Ishikawa (cell line): ENCODE results near the gene KCNN2.
A peak's percentile ranks its signal among the peaks of the same experiment; 100 is the strongest.

Source experiments
- CEBPB ChIP-seq: IDR thresholded peaks from 2 replicates; pipeline ENCODE4 v1.6.1; 2012
- CREB1 ChIP-seq: IDR thresholded peaks from 2 replicates; pipeline ENCODE4 v1.6.1; 2012; ENCODE audit warnings: low read depth
- EGR1 ChIP-seq: IDR thresholded peaks from 2 replicates; pipeline ENCODE4 v1.6.1; 2012
- EP300 ChIP-seq: IDR thresholded peaks from 2 replicates; pipeline ENCODE4 v1.6.1; 2012; ENCODE audit warnings: borderline replicate concordance
- FOXM1 ChIP-seq: IDR thresholded peaks from 2 replicates; pipeline ENCODE4 v1.6.1; 2012; ENCODE audit warnings: low read depth, borderline replicate concordance
- NFIC ChIP-seq: IDR thresholded peaks from 2 replicates; pipeline ENCODE4 v1.6.1; 2012
- RAD21 ChIP-seq: IDR thresholded peaks from 2 replicates; pipeline ENCODE4 v1.6.1; 2012; ENCODE audit warnings: low read depth
- TAF1 ChIP-seq: IDR thresholded peaks from 2 replicates; pipeline ENCODE4 v1.6.1; 2012; ENCODE audit warnings: low read depth, mild to moderate bottlenecking
- TCF12 ChIP-seq: IDR thresholded peaks from 2 replicates; pipeline ENCODE4 v1.6.1; 2012; ENCODE audit warnings: low read depth
- TEAD4 ChIP-seq: IDR thresholded peaks from 2 replicates; pipeline ENCODE4 v1.6.1; 2012
- YY1 ChIP-seq: IDR thresholded peaks from 2 replicates; pipeline ENCODE4 v1.6.1; 2012; ENCODE audit warnings: low read depth
- ZBTB7A ChIP-seq: IDR thresholded peaks from 2 replicates; pipeline ENCODE4 v1.6.1; 2012; ENCODE audit warnings: low read depth
- TF ChIP-seq, protein P1 (sequence below): IDR thresholded peaks from 2 replicates; pipeline ENCODE4 v1.6.1; 2012; ENCODE audit warnings: low read depth, mild to moderate bottlenecking
- TF ChIP-seq, protein P2 (sequence below): IDR thresholded peaks from 2 replicates; pipeline ENCODE4 v1.6.1; 2012

KCNN2 gene

DNA sequence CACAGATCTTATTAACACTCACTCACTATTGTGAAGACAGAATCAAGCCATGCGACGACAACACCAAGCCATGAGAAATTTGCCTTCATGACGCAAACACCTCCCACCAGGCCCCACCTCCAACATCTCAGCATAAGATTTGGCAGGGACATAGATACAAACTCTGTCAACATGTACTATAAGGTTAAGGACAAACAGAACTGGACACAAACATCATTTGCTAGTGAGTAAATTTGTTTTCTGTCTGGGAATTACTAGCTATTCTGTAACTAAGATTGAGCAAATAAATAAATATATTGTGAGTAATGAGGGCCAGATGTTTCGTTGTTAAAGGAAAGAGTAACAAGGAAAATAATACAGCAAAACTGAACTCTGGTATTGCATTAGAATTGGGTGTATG, 15.7 kb upstream of the KCNN2 start:
- TF ChIP-seq EP300: no peak
- TF ChIP-seq CREB1: no peak
- TF ChIP-seq TEAD4: no peak
- TF ChIP-seq CEBPB: no peak
- TF ChIP-seq, protein P1, sequence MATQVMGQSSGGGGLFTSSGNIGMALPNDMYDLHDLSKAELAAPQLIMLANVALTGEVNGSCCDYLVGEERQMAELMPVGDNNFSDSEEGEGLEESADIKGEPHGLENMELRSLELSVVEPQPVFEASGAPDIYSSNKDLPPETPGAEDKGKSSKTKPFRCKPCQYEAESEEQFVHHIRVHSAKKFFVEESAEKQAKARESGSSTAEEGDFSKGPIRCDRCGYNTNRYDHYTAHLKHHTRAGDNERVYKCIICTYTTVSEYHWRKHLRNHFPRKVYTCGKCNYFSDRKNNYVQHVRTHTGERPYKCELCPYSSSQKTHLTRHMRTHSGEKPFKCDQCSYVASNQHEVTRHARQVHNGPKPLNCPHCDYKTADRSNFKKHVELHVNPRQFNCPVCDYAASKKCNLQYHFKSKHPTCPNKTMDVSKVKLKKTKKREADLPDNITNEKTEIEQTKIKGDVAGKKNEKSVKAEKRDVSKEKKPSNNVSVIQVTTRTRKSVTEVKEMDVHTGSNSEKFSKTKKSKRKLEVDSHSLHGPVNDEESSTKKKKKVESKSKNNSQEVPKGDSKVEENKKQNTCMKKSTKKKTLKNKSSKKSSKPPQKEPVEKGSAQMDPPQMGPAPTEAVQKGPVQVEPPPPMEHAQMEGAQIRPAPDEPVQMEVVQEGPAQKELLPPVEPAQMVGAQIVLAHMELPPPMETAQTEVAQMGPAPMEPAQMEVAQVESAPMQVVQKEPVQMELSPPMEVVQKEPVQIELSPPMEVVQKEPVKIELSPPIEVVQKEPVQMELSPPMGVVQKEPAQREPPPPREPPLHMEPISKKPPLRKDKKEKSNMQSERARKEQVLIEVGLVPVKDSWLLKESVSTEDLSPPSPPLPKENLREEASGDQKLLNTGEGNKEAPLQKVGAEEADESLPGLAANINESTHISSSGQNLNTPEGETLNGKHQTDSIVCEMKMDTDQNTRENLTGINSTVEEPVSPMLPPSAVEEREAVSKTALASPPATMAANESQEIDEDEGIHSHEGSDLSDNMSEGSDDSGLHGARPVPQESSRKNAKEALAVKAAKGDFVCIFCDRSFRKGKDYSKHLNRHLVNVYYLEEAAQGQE: no peak
- no peak for TF ChIP-seq TCF12
- TF ChIP-seq RAD21: no peak
- TF ChIP-seq, protein P2, sequence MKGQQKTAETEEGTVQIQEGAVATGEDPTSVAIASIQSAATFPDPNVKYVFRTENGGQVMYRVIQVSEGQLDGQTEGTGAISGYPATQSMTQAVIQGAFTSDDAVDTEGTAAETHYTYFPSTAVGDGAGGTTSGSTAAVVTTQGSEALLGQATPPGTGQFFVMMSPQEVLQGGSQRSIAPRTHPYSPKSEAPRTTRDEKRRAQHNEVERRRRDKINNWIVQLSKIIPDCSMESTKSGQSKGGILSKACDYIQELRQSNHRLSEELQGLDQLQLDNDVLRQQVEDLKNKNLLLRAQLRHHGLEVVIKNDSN: no peak
- no peak for TF ChIP-seq EGR1
- no peak for TF ChIP-seq ZBTB7A
- no peak for TF ChIP-seq YY1
- no peak for TF ChIP-seq NFIC

DNA sequence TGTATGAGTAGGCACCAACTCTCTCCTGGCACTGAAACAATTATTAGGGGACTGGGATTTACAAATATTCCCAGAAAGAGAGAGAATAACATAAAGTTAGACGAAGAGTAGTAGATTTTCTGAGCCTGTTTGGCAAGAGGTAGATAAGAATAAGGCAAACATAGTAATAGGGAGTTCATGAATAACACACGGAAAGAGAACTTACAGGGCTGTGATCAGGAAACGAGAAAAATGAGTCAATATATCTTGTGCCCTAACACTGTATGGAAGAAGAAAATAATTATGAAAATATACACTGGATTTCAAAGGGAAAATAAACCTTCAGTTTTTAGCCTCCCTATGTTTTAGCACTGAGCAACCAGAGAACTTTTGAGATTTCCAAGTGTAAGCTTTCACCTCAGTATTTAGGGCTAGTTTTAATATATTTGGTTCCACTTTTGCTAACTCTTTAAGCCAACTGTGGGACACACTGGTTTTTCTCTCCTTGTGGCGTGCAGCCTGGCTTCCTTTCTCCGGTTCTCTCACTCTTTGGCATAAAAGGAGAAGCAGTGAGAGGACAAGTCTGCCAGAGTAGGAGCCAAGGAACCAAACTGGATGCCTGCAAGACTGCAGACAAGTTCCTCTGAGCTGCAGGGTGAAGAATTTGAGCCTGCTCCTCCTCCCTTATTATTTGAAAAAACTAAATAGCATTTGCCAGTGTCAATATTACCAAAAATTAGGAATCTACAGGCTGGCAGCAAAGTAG, 6.6 kb upstream of the KCNN2 start:
- TF ChIP-seq TCF12 (no peak), NFIC (no peak), CEBPB (no peak), RAD21 (no peak), CREB1 (no peak), TEAD4 (no peak), TAF1 (no peak), YY1 (no peak), ZBTB7A (no peak)
- TF ChIP-seq, protein P1: no peak
- TF ChIP-seq, protein P2: no peak

GRCh38 chr5:114358329-114358728, 3.5 kb upstream of the KCNN2 start:
- TF ChIP-seq EP300: no peak
- TF ChIP-seq, protein P2: no peak
- TF ChIP-seq FOXM1: no peak
- no peak for TF ChIP-seq EGR1
- no peak for TF ChIP-seq NFIC
- no peak for TF ChIP-seq ZBTB7A
- no peak for TF ChIP-seq RAD21
- no peak for TF ChIP-seq TCF12

- TF ChIP-seq ZBTB7A (no peak), TAF1 (no peak), RAD21 (no peak), FOXM1 (no peak)
Measured at GRCh38 chr5:114360357-114360756, 1.5 kb upstream of the KCNN2 start.

DNA sequence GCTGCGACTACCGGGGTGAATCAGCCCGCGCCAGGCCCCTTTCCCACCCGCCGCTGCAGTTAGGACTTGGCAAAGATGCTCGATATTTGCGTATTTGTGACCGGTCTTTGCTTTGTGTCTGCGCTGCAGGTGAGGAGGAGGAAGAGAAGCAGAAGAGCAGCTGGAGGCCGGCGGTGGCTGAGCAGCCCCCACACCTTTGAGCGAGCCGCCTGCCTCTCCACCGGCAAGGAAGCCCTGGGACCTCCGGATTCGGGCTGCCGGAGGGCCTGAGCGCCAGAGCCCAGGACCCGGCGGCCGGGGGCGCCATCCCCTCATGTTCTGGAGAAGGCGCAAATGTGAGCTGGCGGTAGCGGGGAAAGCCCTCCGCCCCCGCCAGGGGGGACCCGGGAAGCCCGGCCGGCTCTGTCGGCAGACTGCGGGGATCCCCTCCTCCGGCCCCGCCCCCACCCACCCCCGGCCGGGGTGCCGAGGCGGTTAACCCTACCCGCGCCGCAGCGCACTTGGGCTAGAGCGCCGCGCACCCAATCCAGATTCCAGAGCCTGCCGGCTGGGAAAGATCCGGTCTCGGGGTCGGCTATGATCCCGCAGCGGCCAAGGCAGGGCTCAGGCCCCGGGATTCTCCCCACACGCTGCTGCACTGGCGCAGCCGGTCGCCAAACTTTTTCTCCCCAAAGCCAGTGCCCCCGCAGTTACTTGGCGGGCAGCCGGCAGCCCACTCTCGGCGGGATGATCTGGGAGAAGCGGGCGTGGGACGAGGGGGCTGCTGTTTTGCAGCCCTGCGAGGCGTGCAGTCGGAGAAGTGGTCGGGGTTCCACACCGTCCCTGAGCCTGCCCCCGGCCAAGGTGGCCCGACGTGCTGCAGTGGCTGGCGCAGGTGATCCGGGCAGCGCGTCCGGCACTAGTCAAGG, 800 bp upstream of the KCNN2 start:
- TF ChIP-seq RAD21: peak; percentile 9; the same call in 1 of the 2 replicates
- no peak for TF ChIP-seq CREB1
- TF ChIP-seq EGR1: peak; percentile 30; the same call in 1 of the 2 replicates

DNA sequence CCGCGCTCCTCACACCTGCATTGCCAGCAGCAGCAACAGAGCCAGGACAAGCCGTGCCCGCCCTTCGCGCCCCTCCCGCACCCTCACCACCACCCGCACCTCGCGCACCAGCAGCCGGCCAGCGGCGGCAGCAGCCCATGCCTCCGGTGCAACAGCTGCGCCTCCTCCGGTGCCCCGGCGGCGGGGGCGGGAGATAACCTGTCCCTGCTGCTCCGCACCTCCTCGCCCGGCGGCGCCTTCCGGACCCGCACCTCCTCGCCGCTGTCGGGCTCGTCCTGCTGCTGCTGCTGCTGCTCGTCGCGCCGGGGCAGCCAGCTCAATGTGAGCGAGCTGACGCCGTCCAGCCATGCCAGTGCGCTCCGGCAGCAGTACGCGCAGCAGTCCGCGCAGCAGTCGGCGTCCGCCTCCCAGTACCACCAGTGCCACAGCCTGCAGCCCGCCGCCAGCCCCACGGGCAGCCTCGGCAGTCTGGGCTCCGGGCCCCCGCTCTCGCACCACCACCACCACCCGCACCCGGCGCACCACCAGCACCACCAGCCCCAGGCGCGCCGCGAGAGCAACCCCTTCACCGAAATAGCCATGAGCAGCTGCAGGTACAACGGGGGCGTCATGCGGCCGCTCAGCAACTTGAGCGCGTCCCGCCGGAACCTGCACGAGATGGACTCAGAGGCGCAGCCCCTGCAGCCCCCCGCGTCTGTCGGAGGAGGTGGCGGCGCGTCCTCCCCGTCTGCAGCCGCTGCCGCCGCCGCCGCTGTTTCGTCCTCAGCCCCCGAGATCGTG, 517 bp downstream of the KCNN2 start:
- TF ChIP-seq, protein P1: no peak
- 0 out of 2 replicates have a peak, but pooled peaks have one; percentile 25 for TF ChIP-seq EGR1
